Urinary bladder (tissue), 4 donors: Measurements from ENCODE around the gene C1QTNF8. TPM values are rescaled to one million over a fixed set of nuclear protein-coding genes. Genes with fewer than 3 reads are reported as not detected.

Experiments
- DNase-seq: peaks from one replicate; pipeline ENCODE4 v3.0.0-alpha.2; 2015; ENCODE audit errors: extremely low spot score
- H3K27ac ChIP-seq: one replicate; pipeline ENCODE4 v1.5.1; 2013; ENCODE audit warnings: low read depth, mild to moderate bottlenecking, moderate library complexity
- H3K36me3 ChIP-seq: one replicate; pipeline ENCODE4 v1.6.1; 2013; ENCODE audit warnings: mild to moderate bottlenecking, moderate library complexity; ENCODE audit not compliant: insufficient read depth
- H3K4me1 ChIP-seq: one replicate; pipeline ENCODE4 v1.6.1; 2013; ENCODE audit warnings: mild to moderate bottlenecking, moderate library complexity; ENCODE audit not compliant: insufficient read depth
- H3K4me3 ChIP-seq: one replicate; pipeline ENCODE4 v1.5.1; 2013; ENCODE audit warnings: low read depth, low read length
- WGBS: extraction: QIAGEN DNeasy Blood & Tissue Kit; methylation state at CpG from one replicate; pipeline ENCODE4 v1.1.7; 2013; 5-methylcytosine and 5-hydroxymethylcytosine counted together
- polyA plus RNA-seq: library from polyadenylated mRNA; stranded (reverse); fragments of 200-250 nt; gene quantifications from one replicate; pipeline ENCODE4 v1.2.3, GENCODE V29; 2013
- total RNA-seq: library from RNA; depleted of rRNA; stranded (reverse); fragments of >200 nt; gene quantifications from one replicate; pipeline ENCODE4 v1.2.3, GENCODE V29; 2014
- donor health status: healthy with polysubstance abuse.
- donor health status: healthy.

Gene C1QTNF8
- total and polyA plus RNA-seq, 2 donors = not detected

- no peak overlapping the region for H3K27ac ChIP-seq
- DNase-seq = no peak
- H3K36me3 ChIP-seq = no peaks in the 10 kb centered on the region
- 77% methylated on average over 49 of the region's 49 CpGs for WGBS
- no peak overlapping the region for H3K4me3 ChIP-seq
- no peaks in the 10 kb centered on the region for H3K4me1 ChIP-seq
Observed at GRCh38 chr16:1045993-1046911, 49.8 kb downstream of the C1QTNF8 start.

- Histone ChIP-seq H3K36me3 (no peaks in the 10 kb centered on the region), H3K27ac (no peak overlapping the region), H3K4me1 (no peaks in the 10 kb centered on the region), H3K4me3 (no peak overlapping the region)
- DNase-seq = no peak
- 33% methylated on average over 38 of the region's 38 CpGs for WGBS
Observed at GRCh38 chr16:1045310-1045992, 50.6 kb downstream of the C1QTNF8 start.

GRCh38 chr16:1044460-1045309 lies 51.4 kb downstream of the C1QTNF8 start:
- 57% methylated on average over 43 of the region's 43 CpGs for WGBS

GRCh38 chr16:1043881-1044451 lies 52.1 kb downstream of the C1QTNF8 start:
- DNase-seq = no peak
- H3K4me1 ChIP-seq = no peaks in the 10 kb centered on the region
- WGBS = 12% methylated on average over 40 of the region's 40 CpGs
- H3K27ac ChIP-seq = no peak overlapping the region
- H3K4me3 ChIP-seq = no peak overlapping the region
- no peaks in the 10 kb centered on the region for H3K36me3 ChIP-seq

More at GRCh38 chr16:1044460-1045309, 51.4 kb downstream of the C1QTNF8 start:
- H3K4me3 ChIP-seq = no peak overlapping the region
- no peak for DNase-seq
- H3K27ac ChIP-seq = no peak overlapping the region
- H3K4me1 ChIP-seq = no peaks in the 10 kb centered on the region
- no peaks in the 10 kb centered on the region for H3K36me3 ChIP-seq

GRCh38 chr16:1042866-1043265 lies 53.2 kb downstream of the C1QTNF8 start:
- Histone ChIP-seq H3K4me3 (no peak overlapping the region), H3K4me1 (no peaks in the 10 kb centered on the region), H3K36me3 (no peaks in the 10 kb centered on the region), H3K27ac (no peak overlapping the region)
- WGBS = 20% methylated on average over 19 of the region's 19 CpGs
- DNase-seq = no peak

- no peak overlapping the region for H3K4me3 ChIP-seq
- H3K4me1 ChIP-seq = no peaks in the 10 kb centered on the region
- no peaks in the 10 kb centered on the region for H3K36me3 ChIP-seq
- 88% methylated on average over 15 of the region's 15 CpGs for WGBS
- DNase-seq = no peak
- H3K27ac ChIP-seq = no peak overlapping the region
Observed at GRCh38 chr16:1042049-1042744, 53.8 kb downstream of the C1QTNF8 start.

- Histone ChIP-seq H3K36me3 (no peaks in the 10 kb centered on the region), H3K4me1 (no peaks in the 10 kb centered on the region), H3K27ac (no peak overlapping the region), H3K4me3 (no peak overlapping the region)
- 89% methylated on average over 29 of the region's 29 CpGs for WGBS
- DNase-seq = no peak
Observed at GRCh38 chr16:1040346-1040745, 55.7 kb downstream of the C1QTNF8 start.

GRCh38 chr16:1039762-1040161 lies 56.3 kb downstream of the C1QTNF8 start:
- DNase-seq = no peak
- Histone ChIP-seq H3K36me3 (no peaks in the 10 kb centered on the region), H3K27ac (no peak overlapping the region), H3K4me1 (no peaks in the 10 kb centered on the region), H3K4me3 (no peak overlapping the region)
- WGBS = 79% methylated on average over 11 of the region's 11 CpGs

GRCh38 chr16:1038932-1039331 lies 57.1 kb downstream of the C1QTNF8 start:
- H3K4me3 ChIP-seq = no peak overlapping the region
- no peak for DNase-seq
- WGBS = 89% methylated on average over 12 of the region's 12 CpGs

More at GRCh38 chr16:1038932-1039331, 57.1 kb downstream of the C1QTNF8 start:
- Histone ChIP-seq H3K4me1 (no peaks in the 10 kb centered on the region), H3K27ac (no peak overlapping the region), H3K36me3 (no peaks in the 10 kb centered on the region)

Other genes starting within 250 kb of the C1QTNF8 start
- 9.8 TPM for gene LMF1, start 125.3 kb downstream of the C1QTNF8 start, total RNA-seq
- 16.8 TPM for gene LMF1, start 125.3 kb downstream of the C1QTNF8 start, polyA plus RNA-seq
- 12.4 TPM for gene SOX8, start 114.5 kb downstream of the C1QTNF8 start, total RNA-seq
- 2.7 TPM for gene SOX8, start 114.5 kb downstream of the C1QTNF8 start, polyA plus RNA-seq
- gene SSTR5, start 23.5 kb downstream of the C1QTNF8 start, total RNA-seq = 0.32 TPM
- 0.20 TPM for gene SSTR5, start 23.5 kb downstream of the C1QTNF8 start, polyA plus RNA-seq
- gene CACNA1H, start 56.9 kb upstream of the C1QTNF8 start, total RNA-seq = 10.6 TPM
- 151 TPM for gene CACNA1H, start 56.9 kb upstream of the C1QTNF8 start, polyA plus RNA-seq
- not detected for gene TPSG1, start 129.0 kb upstream of the C1QTNF8 start, total RNA-seq
- gene TPSG1, start 129.0 kb upstream of the C1QTNF8 start, polyA plus RNA-seq = 0.71 TPM
- gene TPSB2, start 133.9 kb upstream of the C1QTNF8 start, total RNA-seq = 4.4 TPM
- gene TPSB2, start 133.9 kb upstream of the C1QTNF8 start, polyA plus RNA-seq = 80.3 TPM
- gene TPSAB1, start 144.5 kb upstream of the C1QTNF8 start, total RNA-seq = 10.8 TPM
- 72.9 TPM for gene TPSAB1, start 144.5 kb upstream of the C1QTNF8 start, polyA plus RNA-seq
- gene TPSD1, start 159.8 kb upstream of the C1QTNF8 start, total RNA-seq = 1.1 TPM
- 2.1 TPM for gene TPSD1, start 159.8 kb upstream of the C1QTNF8 start, polyA plus RNA-seq
- gene UBE2I, start 213.4 kb upstream of the C1QTNF8 start, total RNA-seq = 41.9 TPM
- gene UBE2I, start 213.4 kb upstream of the C1QTNF8 start, polyA plus RNA-seq = 84.1 TPM
- gene BAIAP3, start 237.4 kb upstream of the C1QTNF8 start, total RNA-seq = 0.63 TPM
- 2.7 TPM for gene BAIAP3, start 237.4 kb upstream of the C1QTNF8 start, polyA plus RNA-seq